HG03159 (cell line): Measurements from ENCODE around the gene INHBA.

ENCODE experiments used
- ATAC-seq: cut with Tn5 transposase; IDR thresholded peaks from one replicate; pipeline ENCODE4 v1.9.1; 2021; ENCODE audit warnings: mild to moderate bottlenecking, moderate library complexity; ENCODE audit not compliant: unreplicated experiment

INHBA gene

GRCh38 chr7:41689815-41690214 lies 13.1 kb downstream of the INHBA start:
- no peak for ATAC-seq

DNA sequence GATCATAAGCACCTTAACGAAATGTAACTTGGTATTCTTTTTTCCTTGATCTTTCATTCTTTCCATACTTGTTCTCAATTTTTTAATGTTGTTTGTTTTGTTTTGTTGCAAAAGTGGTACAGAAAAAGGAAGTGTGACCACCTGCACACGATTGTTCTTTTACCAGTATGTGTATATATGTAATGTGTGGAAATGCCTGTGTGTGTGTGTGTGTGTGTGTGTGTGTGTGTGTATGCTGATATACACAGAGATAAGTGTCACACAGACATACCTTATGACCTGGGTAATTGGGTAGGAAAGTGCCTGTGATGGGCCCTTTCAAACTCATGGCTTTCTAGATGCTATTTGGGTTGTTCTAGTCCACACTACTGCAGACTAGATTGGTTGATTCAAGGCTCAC lies 14.0 kb downstream of the INHBA start:
- ATAC-seq, result no peak

GRCh38 chr7:41688012-41688625 lies 14.8 kb downstream of the INHBA start:
- ATAC-seq, result no peak

DNA sequence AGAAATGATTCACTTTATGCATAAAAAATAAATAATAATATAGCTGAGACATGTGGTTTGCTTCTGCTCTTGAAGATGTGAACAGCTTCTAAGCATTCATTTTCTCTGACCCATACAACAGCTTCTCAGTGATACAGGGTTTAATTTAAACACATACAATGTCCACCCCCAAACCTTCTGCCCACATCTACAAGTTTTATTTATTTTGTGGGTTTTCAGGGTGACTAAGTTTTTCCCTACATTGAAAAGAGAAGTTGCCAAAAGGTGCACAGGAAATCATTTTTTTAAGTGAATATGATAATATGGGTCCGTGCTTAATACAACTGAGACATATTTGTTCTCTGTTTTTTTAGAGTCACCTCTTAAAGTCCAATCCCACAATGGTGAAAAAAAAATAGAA lies 17.2 kb downstream of the INHBA start:
- ATAC-seq, result no peak

GRCh38 chr7:41682422-41682821 lies 20.5 kb downstream of the INHBA start:
- ATAC-seq, result no peak

GRCh38 chr7:41679566-41679965 lies 23.3 kb downstream of the INHBA start:
- ATAC-seq, result no peak

GRCh38 chr7:41674505-41675023 lies 28.3 kb downstream of the INHBA start:
- ATAC-seq, result no peak

DNA sequence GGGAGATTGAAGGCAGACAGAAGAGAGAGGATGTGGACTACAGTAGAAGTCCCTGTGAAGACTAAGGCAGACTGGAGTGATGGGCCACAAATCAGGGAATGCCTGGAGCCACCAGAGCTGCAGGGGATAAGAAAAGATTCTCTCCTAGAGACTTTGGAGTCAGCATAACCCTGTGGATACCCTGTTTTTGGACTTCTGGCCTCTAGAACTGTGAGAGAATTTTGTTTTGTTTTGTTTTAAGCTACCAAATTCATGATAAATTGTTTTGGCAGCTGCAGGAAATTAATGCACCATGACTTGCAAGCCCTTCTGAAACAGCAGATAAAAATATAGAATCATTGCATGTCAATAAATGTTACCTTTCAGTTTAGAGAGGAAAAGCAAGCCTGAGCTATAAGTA lies 41.3 kb downstream of the INHBA start:
- no peak for ATAC-seq

GRCh38 chr7:41659539-41659938 lies 43.4 kb downstream of the INHBA start:
- no peak for ATAC-seq

- no peak for ATAC-seq
These were observed 46.5 kb downstream of the INHBA start for GRCh38 chr7:41656366-41656765.

DNA sequence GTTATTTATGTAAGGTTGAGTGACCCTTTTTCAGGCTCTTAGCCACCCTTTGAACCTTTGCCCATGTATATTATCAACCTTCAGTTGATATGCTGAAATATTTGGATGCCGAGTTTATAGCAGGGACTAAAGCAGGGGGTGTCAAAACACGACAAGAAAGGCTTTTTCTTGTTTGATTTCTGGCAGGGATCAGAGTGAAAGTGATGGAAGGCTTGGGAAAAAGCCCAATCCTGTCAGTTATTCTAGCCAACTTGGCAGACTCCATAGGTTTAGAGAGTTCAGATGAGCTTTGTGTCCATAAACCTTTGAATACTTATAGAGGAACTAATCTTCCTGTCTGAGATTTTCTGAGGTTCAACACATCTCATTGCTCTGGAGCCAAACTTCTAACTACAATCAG lies 47.5 kb downstream of the INHBA start:
- ATAC-seq, result no peak

- no peak for ATAC-seq
These were observed 50.6 kb downstream of the INHBA start for GRCh38 chr7:41652267-41652666.

DNA sequence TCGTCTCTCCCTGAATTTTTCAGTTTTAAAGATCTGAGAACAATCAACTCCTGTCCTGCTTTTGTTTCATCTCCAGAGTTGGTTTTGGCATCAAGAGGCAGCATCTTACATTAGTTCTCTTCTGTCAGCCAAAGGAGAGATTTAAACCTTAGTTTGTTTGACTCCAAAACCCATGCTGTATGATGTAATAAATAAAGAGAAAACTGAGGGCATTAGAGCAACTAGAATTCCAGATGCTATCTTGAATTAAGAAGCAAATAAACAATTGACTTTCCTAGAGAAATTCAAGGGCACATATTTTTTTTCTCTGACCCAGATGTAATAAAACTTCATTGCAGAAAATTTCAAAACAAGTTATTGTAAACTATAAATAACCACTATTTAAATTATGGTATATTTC lies 54.4 kb downstream of the INHBA start:
- ATAC-seq, result no peak

GRCh38 chr7:41643616-41644015 lies 59.3 kb downstream of the INHBA start:
- no peak for ATAC-seq

DNA sequence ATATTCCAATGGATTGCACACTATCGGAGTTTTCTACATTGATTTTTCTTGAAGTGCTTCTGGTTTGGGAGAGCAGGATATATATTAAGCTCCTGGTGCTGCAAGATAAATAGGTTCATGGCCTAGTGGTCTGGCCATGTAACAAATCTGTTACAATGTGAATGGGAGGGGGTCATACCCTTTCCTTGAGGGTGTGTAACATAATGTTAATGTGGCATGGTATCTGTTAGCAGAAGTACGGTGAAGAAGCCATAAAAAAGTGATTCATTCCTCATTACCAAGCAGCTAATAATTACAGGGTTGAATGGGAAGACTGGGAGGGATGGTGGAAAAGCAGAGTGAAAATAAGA lies 61.2 kb downstream of the INHBA start:
- ATAC-seq, result no peak

- no peak for ATAC-seq
These were observed 61.8 kb downstream of the INHBA start for GRCh38 chr7:41641011-41641664.

DNA sequence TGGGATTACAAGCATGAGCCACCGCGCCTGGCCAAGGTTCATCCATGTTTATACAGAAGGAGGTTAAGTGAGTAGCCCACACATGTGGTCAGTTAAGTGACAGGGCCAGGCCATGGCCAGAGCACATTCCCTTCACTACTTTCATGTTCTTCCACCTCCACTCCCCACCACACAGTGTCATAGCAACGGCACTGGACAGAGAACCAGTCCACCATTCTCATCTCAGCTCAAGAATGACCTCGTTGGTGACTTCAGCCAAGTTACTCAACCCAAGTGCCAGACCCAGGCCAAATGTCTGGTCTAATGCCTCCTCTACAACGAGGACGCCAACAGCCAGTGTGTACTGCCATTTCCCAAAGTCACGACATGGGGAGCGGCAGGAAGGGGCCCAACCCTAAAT lies 62.4 kb downstream of the INHBA start:
- ATAC-seq, result no peak

DNA sequence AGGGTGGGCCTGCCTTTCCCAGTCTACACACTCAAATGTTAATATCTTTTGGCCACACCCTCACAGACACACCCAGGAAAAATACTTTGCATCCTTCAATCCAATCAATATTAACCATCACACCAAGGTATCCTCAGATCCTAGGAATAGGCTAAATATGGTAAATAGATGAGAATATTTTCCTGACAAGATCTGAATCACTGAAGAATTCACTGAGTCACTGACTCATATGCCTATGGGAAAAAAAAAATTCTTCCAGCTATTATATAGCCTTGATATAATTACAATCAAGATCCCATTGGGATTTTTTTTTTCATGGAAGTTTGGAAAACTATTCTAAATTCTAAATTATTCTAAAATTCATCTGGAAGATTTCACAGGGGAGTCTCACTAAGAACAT lies 65.8 kb downstream of the INHBA start:
- no peak for ATAC-seq
